Activated CD4-positive, alpha-beta T cell treated with anti-CD3 and anti-CD28 coated beads, Interleukin-2, amount 50 U/mL, for 24 hours (primary cell): ENCODE measurements around the gene HHATL.

Experiments used
- DNase-seq, 2 donors: peaks; one replicate each; pipeline ENCODE4 v3.0.0-alpha.2; 2020; ENCODE audit warnings: low read depth in 1 of 2, low spot score in 1 of 2

The HHATL gene

GRCh38 chr3:42666577-42666998 is 36.0 kb downstream of the HHATL start:
- DNase-seq = no peak

GRCh38 chr3:42666022-42666421 is 36.6 kb downstream of the HHATL start:
- DNase-seq = no peak

DNA sequence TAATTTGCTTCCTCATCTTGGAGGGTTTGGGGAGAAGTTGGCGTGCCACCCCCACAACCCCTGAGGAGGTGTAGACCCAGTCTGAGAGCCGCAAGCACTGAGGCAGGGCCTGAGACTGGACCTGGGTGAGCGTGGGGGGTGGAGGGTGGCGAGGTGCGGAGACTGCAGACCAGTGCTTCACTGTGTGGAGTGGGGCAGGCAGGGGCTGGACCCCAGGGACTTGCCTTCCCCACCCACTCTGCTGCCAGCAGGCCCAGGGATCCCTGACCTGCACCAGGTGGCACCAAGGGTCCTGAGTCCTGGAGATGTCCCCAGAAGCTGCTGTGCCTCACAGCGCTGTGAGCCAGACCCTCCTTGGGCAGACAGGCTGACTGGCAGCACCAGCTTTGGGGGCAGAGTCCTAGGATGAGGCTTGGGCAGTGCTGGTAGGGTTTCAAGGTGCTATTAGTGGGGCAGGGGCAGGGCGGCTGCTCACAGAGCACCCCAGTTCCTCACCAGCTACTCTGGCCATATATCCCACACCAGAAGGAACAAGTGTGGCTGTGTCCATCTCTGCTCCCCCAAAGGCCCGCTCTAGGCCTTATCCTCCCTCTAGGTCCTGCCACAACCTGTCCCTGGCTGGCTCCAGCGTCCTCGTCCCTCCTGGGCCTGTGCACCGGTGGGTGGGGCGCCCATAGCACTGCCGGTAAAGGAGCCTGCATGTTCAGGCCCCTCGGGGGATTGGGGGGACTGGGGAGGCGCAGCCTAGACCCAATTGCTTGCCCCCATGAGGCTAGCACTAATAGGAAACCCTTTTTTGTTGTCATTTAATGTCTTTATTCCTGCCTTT is 37.3 kb downstream of the HHATL start:
- DNase-seq = no peak

DNA sequence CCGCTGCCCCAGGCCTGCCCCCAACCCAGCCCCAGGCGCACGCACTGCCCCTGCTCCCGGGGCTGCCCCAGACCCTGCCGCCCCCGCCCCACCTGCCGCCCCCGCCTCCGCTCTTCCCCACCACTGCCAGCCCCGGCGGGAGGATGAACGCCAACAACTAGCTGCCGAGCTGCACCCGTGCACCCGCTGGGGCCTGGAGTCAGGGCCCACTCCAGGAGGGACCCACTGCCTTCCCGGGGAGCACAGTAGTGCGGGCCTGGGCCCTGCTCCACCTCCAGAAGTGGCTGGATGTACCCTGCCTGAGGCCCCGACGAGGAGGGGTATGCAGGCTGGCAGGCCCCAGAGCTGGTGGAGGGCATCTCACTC is 38.2 kb downstream of the HHATL start:
- DNase-seq = no peak

DNA sequence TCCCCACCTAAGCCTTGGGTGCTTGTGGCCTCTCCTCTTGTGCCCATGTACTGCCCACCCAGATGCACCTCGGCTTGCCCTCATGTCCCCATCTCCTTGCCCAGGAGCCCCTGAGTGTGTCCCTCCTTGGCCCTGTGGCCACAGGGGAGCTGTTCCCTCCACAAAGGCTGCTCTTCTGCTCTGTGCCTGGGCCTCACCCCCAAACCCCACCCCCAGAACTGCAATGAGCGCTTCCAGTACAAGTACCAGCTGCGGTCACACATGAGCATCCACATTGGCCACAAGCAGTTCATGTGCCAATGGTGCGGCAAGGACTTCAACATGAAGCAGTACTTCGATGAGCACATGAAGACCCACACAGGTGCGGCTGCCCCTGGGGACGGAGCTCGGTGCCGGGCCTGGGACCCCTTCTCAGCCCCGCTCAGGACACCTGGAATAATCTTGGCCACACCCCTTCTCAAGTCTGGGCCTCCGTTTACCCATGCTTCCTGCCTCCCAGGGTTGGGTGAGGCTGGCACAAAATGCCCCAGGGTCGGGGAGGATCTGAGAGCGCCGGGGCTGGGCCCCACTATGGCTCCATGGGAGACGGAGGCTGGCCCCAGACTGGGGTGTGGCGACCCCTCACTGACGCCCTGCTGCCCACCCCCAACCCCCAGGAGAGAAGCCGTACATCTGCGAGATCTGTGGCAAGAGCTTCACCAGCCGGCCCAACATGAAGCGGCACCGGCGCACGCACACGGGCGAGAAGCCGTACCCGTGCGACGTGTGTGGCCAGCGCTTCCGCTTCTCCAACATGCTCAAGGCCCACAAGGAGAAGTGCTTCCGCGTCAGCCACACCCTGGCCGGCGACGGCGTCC is 38.8 kb downstream of the HHATL start:
- DNase-seq = no peak

GRCh38 chr3:42662813-42663535 is 39.6 kb downstream of the HHATL start:
- no peak for DNase-seq

DNA sequence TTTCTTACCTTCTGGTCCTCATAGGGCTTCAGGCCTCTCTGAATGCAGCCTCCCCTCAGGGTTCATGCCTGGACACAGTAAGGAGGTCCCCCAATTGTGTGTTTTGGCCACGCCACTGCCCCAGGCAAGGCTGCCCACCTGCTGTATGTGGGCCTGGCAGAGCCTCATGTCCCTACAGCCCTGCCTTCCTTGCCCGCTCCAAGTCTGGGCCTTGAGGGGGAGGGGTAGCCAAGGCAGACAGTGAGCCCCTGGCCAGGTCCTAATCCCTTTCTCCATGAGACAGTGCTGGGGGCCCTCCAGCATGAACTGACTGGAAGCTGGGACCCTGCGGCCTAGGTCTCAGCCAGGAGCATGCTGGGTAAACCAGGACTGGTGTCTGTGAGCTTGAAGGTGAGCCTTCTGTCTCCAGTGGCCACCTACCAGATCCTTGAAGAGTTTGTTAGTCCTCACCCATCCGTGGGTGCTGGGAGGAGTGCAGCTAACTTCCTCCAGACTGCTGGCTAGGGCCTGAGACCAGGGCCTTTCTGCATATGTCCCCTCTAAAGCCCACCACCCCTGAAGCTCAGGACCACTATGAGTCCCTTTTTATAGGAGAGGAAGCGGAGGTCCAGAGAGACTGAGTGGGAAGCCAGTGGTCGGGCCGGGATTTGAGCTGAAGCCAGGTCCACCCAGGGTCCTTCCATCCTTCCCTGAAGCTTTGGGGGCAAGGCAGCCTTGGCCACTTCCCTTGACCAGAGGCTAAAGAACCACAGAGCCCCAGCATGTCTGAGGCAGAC is 40.4 kb downstream of the HHATL start:
- DNase-seq = no peak

DNA sequence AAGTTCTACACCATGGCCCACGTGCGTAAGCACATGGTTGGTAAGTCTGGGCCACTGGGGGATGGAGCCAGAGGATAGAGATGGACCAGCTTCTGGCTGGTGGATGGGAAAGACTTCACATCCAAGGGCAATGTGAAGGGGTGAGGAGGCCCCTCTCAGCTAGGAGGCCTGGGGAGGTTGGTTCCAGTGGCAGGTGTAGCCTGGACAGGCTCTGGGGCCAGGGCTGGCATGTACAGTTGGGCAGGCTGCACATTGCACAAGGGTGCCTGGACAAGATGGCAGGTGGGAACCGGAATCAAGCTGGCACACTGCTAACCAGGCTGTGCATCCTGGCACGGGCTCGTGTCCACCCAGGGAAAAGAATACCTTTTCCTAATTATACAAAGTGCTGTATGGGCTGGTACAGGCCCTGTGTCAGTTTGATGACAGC is 41.0 kb downstream of the HHATL start:
- DNase-seq = no peak

GRCh38 chr3:42660898-42661297 is 41.7 kb downstream of the HHATL start:
- DNase-seq = no peak

DNA sequence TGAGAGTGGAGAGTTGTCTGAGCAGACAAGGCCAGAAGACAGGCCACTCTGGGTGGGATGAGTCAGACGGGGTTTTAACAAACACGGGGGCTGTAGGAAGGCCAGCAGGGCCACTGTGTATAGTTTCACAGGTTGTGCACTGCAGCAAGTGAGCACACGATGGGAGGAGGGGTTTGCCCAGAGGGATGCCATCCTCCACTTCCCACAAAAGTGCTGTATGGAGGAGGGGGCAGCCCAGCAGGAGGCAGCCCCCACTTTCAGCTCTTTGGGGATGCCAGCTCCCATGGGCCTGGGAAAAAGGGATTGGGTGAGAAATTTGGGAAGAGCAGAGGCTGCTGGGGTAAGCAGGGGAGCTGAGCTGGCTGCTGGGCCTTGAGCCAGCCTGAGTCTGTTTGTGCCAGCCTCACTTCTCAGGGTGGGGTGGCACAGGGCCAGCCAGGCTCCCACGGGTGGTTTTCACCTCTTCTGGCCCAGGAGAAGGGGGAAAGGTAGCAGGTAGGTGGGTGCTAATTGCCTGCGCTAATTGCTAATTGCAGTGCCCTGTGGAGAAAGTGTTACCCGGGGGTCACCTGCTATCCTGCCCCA is 42.4 kb downstream of the HHATL start:
- DNase-seq = no peak

GRCh38 chr3:42659451-42660130 is 43.0 kb downstream of the HHATL start:
- no peak for DNase-seq

DNA sequence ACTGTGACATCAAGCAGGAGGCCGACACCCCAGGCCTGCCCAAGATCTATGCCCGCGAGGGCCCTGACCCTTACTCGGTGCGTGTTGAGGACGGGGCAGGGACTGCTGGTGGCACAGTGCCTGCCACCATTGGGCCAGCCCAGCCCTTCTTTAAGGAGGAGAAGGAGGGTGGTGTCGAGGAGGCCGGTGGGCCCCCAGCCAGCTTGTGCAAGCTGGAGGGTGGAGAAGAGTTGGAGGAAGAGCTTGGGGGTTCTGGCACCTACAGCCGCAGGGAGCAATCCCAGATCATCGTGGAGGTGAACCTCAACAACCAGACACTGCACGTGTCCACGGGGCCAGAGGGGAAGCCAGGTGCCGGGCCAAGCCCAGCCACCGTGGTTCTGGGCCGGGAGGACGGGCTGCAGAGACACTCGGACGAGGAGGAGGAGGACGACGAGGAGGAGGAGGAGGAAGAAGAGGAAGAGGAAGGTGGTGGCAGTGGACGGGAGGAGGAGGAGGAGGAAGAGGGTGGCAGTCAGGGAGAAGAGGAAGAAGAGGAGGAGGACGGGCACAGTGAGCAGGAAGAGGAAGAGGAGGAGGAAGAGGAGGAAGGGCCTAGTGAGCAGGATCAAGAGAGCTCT is 43.7 kb downstream of the HHATL start:
- DNase-seq = no peak

DNA sequence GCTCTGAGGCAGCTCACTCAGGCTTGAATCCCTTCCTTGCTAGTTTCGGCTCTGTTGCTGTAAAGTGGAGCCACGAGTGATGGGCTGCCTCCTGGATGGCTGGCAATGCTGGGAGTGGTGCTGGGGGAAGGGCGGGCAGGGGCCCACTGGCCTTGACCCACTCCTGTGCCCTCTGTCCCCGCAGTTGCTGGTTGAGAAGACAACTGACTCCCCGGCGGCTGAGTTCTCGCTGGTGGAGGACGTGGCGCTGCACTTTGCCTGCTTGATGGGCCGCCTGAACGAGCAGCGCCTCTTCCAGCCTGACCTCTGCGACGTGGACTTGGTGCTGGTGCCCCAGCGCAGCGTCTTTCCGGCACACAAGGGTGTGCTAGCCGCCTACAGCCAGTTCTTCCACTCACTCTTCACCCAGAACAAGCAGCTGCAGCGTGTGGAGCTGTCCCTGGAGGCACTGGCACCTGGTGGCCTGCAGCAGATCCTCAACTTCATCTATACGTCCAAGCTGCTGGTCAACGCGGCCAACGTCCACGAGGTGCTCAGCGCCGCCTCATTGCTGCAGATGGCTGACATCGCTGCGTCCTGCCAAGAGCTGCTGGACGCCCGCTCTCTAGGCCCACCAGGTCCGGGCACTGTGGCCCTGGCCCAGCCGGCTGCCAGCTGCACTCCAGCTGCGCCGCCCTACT is 44.4 kb downstream of the HHATL start:
- DNase-seq = no peak

DNA sequence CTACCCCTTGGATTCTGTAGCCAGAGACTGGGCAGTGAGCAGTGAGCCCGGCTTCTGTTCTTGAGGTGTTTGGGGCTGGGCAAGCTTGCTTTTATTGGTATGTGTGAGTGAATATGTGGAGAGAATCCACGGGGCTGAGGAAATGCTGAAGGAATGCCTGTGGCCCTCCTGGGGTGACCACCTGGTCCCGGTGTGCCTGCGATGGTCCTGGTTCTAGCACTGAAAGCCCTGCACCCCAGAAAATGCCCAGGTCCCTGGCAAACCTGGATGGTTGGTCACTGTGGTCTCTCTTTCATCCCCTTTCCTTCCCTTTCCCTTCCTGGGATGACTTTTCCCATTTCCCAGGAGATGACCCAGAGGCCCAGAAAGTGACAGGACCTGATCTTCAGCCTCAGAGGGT is 44.9 kb downstream of the HHATL start:
- no peak for DNase-seq

DNA sequence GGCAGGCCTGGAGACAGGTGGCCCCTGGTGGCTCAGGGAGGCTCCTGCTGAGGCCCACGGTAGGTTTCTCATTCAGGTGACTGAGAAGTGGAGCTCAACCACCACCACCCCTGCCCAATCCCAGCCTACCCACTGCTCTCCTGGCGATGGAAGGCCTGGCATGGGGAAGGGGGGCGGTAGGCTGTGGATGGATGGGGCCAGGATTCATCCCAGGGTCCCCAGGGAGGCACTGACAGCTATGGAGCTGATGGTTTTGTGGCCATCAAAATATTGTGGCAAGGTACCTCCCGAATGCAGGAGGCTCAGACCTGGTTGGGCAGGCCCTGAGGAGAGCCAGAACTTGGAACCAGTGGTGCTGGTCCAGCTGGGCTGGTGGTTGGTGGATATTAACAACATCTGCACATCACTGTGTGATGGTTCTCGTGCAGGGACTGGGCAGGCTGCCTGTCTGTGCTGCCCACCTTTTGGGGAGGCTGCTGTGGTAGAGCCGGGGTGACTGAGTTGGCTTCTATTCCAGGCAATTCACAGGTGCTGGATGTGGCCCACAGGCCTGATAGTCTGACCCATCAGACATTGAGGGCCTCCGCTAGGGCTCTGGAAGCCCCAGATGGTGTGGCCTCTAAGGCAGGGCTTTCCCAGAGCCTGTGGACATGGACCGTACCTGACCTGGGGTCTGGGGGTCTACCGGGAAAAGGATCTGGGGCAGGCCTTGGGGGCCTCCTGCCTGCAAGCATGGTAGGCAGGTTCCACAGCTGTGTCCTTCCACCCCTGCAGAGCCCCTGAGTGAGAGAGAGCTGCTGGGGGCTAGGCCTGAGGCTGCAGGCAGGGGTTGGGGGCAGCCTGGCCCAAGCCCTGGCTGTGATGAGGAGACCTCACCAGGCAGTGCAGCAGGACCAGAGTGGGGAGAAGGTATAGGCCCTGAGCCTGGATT is 45.7 kb downstream of the HHATL start:
- DNase-seq = no peak

DNA sequence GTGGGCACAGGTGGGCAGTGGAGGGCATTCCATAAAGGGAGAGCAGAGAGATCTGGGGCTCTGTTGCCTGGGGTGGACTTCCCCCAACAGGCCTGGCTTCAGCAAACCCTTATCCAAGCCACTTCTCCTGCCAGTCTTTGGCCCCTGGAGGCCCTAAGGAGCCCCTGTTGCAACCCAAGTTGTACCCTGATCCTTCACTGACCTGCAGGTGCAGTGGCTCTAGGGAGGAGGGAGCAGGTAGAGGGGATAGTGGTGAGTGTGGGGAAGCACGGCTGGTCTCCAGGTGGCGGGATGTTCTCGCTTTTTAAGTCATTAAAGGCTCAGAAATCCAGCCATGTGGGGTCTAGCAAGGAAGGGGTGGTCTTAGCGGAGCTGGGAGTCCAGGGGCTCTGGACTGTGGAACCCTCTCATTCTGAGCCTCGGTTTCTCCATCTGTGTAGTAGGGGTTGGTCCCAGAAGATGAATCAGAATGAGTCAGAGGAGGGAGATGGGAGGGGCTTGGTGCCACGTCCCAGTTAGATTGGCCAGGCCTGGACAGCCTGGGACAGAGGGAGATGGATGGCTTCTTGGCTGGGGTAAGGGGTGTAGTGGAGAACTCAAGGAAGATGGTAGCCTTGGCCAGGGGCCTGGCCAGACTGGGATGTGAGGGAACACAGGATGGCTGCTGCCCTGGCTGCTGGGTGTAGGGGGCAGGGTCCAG is 46.5 kb downstream of the HHATL start:
- no peak for DNase-seq

GRCh38 chr3:42655331-42655888 is 47.2 kb downstream of the HHATL start:
- no peak for DNase-seq
